Measurements from ENCODE around the gene KLHL15. TPM values are rescaled to one million over a fixed set of nuclear protein-coding genes. Genes with fewer than 3 reads are reported as not detected.

The KLHL15 gene
- total RNA-seq, 2 donors from 2014 or later, result 4.0 to 5.2 TPM

- Histone ChIP-seq H3K9me3 (no peaks in the 10 kb centered on the region), H3K9ac (ENCODE audit: low read depth in 2 of 2, low read length in 2 of 2) (no peak overlapping the region), H3K4me3 (no peak overlapping the region), H3K27ac (no peak overlapping the region), H3K27me3 (no peaks in the 10 kb centered on the region), H3K4me1 (no peaks in the 10 kb centered on the region), H3K36me3 (no peaks in the 10 kb centered on the region)
- DNase-seq, result no peak
- intact Hi-C loops (cut with DNase I), result no loop called here
- no peak for TF ChIP-seq CTCF (IDR thresholded peaks at IDR 0.05)
Measured at GRCh38 chrX:23990455-23990854, 36.5 kb downstream of the KLHL15 start.

- Histone ChIP-seq H3K36me3 (no peaks in the 10 kb centered on the region), H3K9me3 (no peaks in the 10 kb centered on the region), H3K27me3 (no peaks in the 10 kb centered on the region), H3K4me3 (no peak overlapping the region), H3K27ac (no peak overlapping the region), H3K4me1 (no peaks in the 10 kb centered on the region), H3K9ac (ENCODE audit: low read depth in 2 of 2, low read length in 2 of 2) (no peak overlapping the region)
- no peak for TF ChIP-seq CTCF (IDR thresholded peaks at IDR 0.05)
- no peak for DNase-seq
- intact Hi-C loops (cut with DNase I), result no loop called here
Measured at GRCh38 chrX:23989689-23990088, 37.3 kb downstream of the KLHL15 start.

- intact Hi-C loops (cut with DNase I), result no loop called here
- H3K4me3 ChIP-seq, result no peak overlapping the region
- H3K27me3 ChIP-seq, result no peaks in the 10 kb centered on the region
- no peaks in the 10 kb centered on the region for H3K4me1 ChIP-seq
- H3K27ac ChIP-seq, result no peak overlapping the region
- no peak for TF ChIP-seq CTCF (IDR thresholded peaks at IDR 0.05)
- no peak overlapping the region for H3K9ac ChIP-seq (ENCODE audit: low read depth in 2 of 2, low read length in 2 of 2)
- no peaks in the 10 kb centered on the region for H3K36me3 ChIP-seq
- DNase-seq, result no peak
- no peaks in the 10 kb centered on the region for H3K9me3 ChIP-seq
Measured at GRCh38 chrX:23982891-23983290, 44.1 kb downstream of the KLHL15 start.

- H3K27ac ChIP-seq, result no peak overlapping the region
- no peaks in the 10 kb centered on the region for H3K4me1 ChIP-seq
- TF ChIP-seq CTCF (IDR thresholded peaks at IDR 0.05), result no peak
- no peaks in the 10 kb centered on the region for H3K27me3 ChIP-seq
- H3K4me3 ChIP-seq, result no peak overlapping the region
- no peaks in the 10 kb centered on the region for H3K36me3 ChIP-seq
- DNase-seq, result no peak
- intact Hi-C loops (cut with DNase I), result no loop called here
- no peaks in the 10 kb centered on the region for H3K9me3 ChIP-seq
- H3K9ac ChIP-seq (ENCODE audit: low read depth in 2 of 2, low read length in 2 of 2), result no peak overlapping the region
Measured at GRCh38 chrX:23981711-23982110, 45.3 kb downstream of the KLHL15 start.

- Histone ChIP-seq H3K27me3 (no peaks in the 10 kb centered on the region), H3K36me3 (no peaks in the 10 kb centered on the region), H3K4me3 (no peak overlapping the region), H3K9me3 (no peaks in the 10 kb centered on the region), H3K27ac (no peak overlapping the region), H3K9ac (ENCODE audit: low read depth in 2 of 2, low read length in 2 of 2) (no peak overlapping the region), H3K4me1 (no peaks in the 10 kb centered on the region)
- DNase-seq, result no peak
- intact Hi-C loops (cut with DNase I), result no loop called here
- TF ChIP-seq CTCF (IDR thresholded peaks at IDR 0.05), result no peak
Measured at GRCh38 chrX:23981222-23981621, 45.8 kb downstream of the KLHL15 start.

- no peak overlapping the region for H3K4me3 ChIP-seq
- no peak overlapping the region for H3K9ac ChIP-seq (ENCODE audit: low read depth in 2 of 2, low read length in 2 of 2)
- TF ChIP-seq CTCF (IDR thresholded peaks at IDR 0.05), result no peak
- no peaks in the 10 kb centered on the region for H3K36me3 ChIP-seq
- intact Hi-C loops (cut with DNase I), result no loop called here
- H3K27me3 ChIP-seq, result no peaks in the 10 kb centered on the region
- no peaks in the 10 kb centered on the region for H3K9me3 ChIP-seq
- DNase-seq, result no peak
- no peak overlapping the region for H3K27ac ChIP-seq
- no peaks in the 10 kb centered on the region for H3K4me1 ChIP-seq
Measured at GRCh38 chrX:23980011-23980441, 47.0 kb downstream of the KLHL15 start.

Measured in colonic mucosa (tissue), 4 donors.